ENCODE data around the gene CEMIP2. TPM values are rescaled to one million over a fixed set of nuclear protein-coding genes. Genes with fewer than 3 reads are reported as not detected.

The CEMIP2 gene
- total and polyA plus RNA-seq, 2 donors (not counting 3 experiments of a cell fraction or from before 2014, with no cell fraction given) = 41.6 to 44.3 TPM

DNA sequence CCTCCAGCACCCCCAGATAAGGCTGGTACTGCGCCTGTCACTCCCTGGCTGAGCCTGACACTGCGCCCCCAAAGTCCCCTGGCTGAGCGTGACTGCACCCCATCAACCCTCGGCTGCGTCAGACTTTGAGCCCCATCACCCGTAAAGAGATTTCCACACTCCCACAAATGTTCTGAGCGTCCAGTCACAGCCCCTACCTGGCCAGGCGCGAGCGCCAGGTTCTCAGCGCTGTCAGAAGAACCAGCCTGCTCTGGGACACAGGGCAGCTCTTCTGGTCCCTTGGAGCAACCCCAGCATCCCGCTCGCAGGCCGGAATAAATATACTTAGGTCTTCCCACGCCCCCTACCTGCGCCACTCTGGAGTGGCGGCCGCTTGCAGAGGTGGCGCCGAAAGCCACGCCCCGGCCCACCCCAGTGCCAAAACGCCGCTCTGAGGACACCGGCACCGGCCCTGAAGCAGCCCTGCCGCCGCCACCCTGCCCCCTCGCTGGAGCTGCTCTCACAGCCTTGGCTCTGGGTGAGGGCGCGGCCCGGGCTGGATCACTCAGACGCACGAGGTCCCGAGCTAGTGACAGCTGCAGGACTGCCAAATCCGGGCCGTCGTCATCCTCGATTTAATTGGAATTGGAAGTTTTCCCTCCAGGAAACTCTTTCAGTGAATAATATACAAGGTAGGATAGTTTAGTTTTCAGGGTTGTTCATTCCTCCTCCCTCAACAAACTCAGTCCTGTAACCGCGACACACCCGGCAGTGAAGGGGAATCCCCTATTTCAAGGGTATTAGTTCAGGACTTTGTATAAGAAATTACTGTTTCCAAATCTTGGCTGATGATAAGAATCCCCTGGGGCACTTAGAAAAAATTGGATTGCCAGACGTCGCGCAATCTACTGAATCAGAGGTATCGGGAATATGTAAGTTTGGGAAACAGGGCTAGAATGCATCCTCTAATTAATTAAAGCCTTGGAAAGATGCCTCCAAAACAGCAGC, 1.2 kb upstream of the CEMIP2 start:
- Histone ChIP-seq H3K4me2 (ENCODE audit: insufficient read depth, low read length) (peak overlapping the region; percentile 92), H3K27ac (ENCODE audit: insufficient read depth, low read depth, low read length) (no peak overlapping the region), H3K9ac (replicated peaks; ENCODE audit: extremely low read depth, insufficient read depth, low read length) (no peak overlapping the region), H3K79me2 (ENCODE audit: control insufficient read depth, insufficient read depth, low read length) (peaks cover 24% of the 10 kb centered on the region), H3K9me3 (replicated peaks; ENCODE audit: control insufficient read depth, insufficient read depth, low read length) (no peaks in the 10 kb centered on the region), H2AFZ (ENCODE audit: low read depth, low read length) (peak overlapping the region; percentile 80), H3K27me3 (ENCODE audit: control insufficient read depth in 2 of 2, insufficient read depth in 2 of 2, low read length in 2 of 2) (no peaks in the 10 kb centered on the region), H3K4me1 (ENCODE audit: control insufficient read depth, extremely low read depth, insufficient read depth, low read length) (peaks cover 24% of the 10 kb centered on the region), H3K36me3 (ENCODE audit: control insufficient read depth in 2 of 2, extremely low read depth in 1 of 2, insufficient read depth in 2 of 2, low read length in 2 of 2) (no peaks in the 10 kb centered on the region), H3K9me1 (replicated peaks; ENCODE audit: control insufficient read depth, extremely low read depth, insufficient read depth, low read length) (no peaks in the 10 kb centered on the region), H3K4me3 (replicated peaks in 1 of 3; ENCODE audit: insufficient read depth in 1 of 3, low read depth in 1 of 3, low read length in 3 of 3) (peak overlapping the region; percentile 25 to 51 (median 47)), H4K20me1 (replicated peaks; ENCODE audit: control insufficient read depth, extremely low read depth, insufficient read depth, low read length) (no peaks in the 10 kb centered on the region)
- DNase-seq (ENCODE audit: low read depth, low spot score) = peak; percentile 34
- dilution Hi-C loops (cut with MboI; ENCODE audit: extremely low pct_ligation_motif_present, low sequenced_read_pairs) = no loop called here
- TF ChIP-seq, protein P1, sequence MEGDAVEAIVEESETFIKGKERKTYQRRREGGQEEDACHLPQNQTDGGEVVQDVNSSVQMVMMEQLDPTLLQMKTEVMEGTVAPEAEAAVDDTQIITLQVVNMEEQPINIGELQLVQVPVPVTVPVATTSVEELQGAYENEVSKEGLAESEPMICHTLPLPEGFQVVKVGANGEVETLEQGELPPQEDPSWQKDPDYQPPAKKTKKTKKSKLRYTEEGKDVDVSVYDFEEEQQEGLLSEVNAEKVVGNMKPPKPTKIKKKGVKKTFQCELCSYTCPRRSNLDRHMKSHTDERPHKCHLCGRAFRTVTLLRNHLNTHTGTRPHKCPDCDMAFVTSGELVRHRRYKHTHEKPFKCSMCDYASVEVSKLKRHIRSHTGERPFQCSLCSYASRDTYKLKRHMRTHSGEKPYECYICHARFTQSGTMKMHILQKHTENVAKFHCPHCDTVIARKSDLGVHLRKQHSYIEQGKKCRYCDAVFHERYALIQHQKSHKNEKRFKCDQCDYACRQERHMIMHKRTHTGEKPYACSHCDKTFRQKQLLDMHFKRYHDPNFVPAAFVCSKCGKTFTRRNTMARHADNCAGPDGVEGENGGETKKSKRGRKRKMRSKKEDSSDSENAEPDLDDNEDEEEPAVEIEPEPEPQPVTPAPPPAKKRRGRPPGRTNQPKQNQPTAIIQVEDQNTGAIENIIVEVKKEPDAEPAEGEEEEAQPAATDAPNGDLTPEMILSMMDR (IDR thresholded peaks at IDR 0.05; ENCODE audit: extremely low read depth in 1 of 2, insufficient read depth in 1 of 2, low read depth in 1 of 2, low read length in 2 of 2) = peak in 1 of 2 donors; percentile 11
- no peak for TF ChIP-seq EZH2 (IDR thresholded peaks at IDR 0.05; ENCODE audit: borderline replicate concordance, low read depth, low read length, severe bottlenecking)
- CTCF ChIA-PET = interaction anchor here (0.6 to 6.4 kb wide), 17 partner anchors 8 to 1129 kb away, joined by 3 to 58 read pairs (median 6); no protein-coding TSS in a partner anchor
- intact Hi-C loops (cut with micrococcal nuclease) = loop anchor here (1.0 to 10.0 kb wide), 6 partner anchors 53 to 867 kb away; no protein-coding TSS in a partner anchor
- FAIRE-seq = no peak
- POLR2A ChIA-PET = interaction anchor here (1.1 to 1.5 kb wide), 3 partner anchors 8 to 142 kb away, joined by 3 to 5 read pairs (median 3); partner anchors contain the start of genes ABHD17B and C9orf85
- BruUV-seq (replicated peaks) = no TSS peak
